Measurements from ENCODE around the gene HTR1D.

HTR1D gene

GRCh38 chr1:23152966-23153684 is 64.2 kb downstream of the HTR1D start:
- no peak overlapping the region for H3K4me3 Mint-ChIP-seq
- peaks cover 36% of the 10 kb centered on the region for H3K4me1 Mint-ChIP-seq
- ATAC-seq (replicated peaks; ENCODE audit: extremely low read depth, poor library complexity, severe bottlenecking) (no peak), DNase-seq (ENCODE audit: low spot score in 2 of 2) (no peak)
- no peak overlapping the region for H3K27ac Mint-ChIP-seq (ENCODE audit: low read depth)
- no peaks in the 10 kb centered on the region for H3K27me3 Mint-ChIP-seq
- peaks cover 2% of the 10 kb centered on the region for H3K36me3 Mint-ChIP-seq (ENCODE audit: insufficient read depth)
- no peaks in the 10 kb centered on the region for H3K9me3 Mint-ChIP-seq

GRCh38 chr1:23150742-23151141 is 66.6 kb downstream of the HTR1D start:
- no peaks in the 10 kb centered on the region for H3K9me3 Mint-ChIP-seq
- H3K36me3 Mint-ChIP-seq (ENCODE audit: insufficient read depth), result peaks cover 3% of the 10 kb centered on the region
- H3K4me1 Mint-ChIP-seq, result peaks cover 42% of the 10 kb centered on the region
- no peaks in the 10 kb centered on the region for H3K27me3 Mint-ChIP-seq
- no peak overlapping the region for H3K4me3 Mint-ChIP-seq
- H3K27ac Mint-ChIP-seq (ENCODE audit: low read depth), result no peak overlapping the region
- DNase-seq (ENCODE audit: low spot score in 2 of 2) (no peak), ATAC-seq (replicated peaks; ENCODE audit: extremely low read depth, poor library complexity, severe bottlenecking) (no peak)

- H3K4me3 Mint-ChIP-seq, result no peak overlapping the region
- H3K27me3 Mint-ChIP-seq, result no peaks in the 10 kb centered on the region
- no peak overlapping the region for H3K27ac Mint-ChIP-seq (ENCODE audit: low read depth)
Measured at GRCh38 chr1:23150125-23150524, 67.2 kb downstream of the HTR1D start.

DNA sequence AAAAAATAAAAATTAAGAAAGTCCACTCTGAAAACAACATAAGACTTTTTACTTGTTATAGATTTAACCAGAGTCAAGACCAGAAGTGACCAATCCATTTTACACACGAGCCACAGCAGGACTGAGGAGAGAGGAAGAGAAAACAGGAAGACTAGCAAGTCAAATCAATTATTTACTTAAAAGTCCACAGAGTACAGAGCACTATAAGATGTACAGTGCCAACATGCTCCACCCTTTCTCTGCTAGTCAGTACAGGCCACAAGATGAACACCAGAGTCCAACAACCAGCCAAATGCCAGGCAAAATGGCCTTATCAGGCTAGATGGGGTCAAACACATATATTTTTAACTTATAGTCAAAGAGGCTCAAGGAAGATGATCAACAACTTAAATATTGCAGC is 68.2 kb downstream of the HTR1D start:
- DNase-seq (ENCODE audit: low spot score in 2 of 2), result no peak
- peak overlapping the region; percentile 41 for H3K27ac Mint-ChIP-seq (ENCODE audit: low read depth)
- H3K4me1 Mint-ChIP-seq, result peaks cover 40% of the 10 kb centered on the region
- no peaks in the 10 kb centered on the region for H3K27me3 Mint-ChIP-seq
- H3K36me3 Mint-ChIP-seq (ENCODE audit: insufficient read depth), result peaks cover 5% of the 10 kb centered on the region
- H3K9me3 Mint-ChIP-seq, result no peaks in the 10 kb centered on the region
- no peak overlapping the region for H3K4me3 Mint-ChIP-seq
- ATAC-seq (replicated peaks; ENCODE audit: extremely low read depth, poor library complexity, severe bottlenecking), result no peak

More at GRCh38 chr1:23150125-23150524, 67.2 kb downstream of the HTR1D start:
- H3K4me1 Mint-ChIP-seq, result peaks cover 37% of the 10 kb centered on the region
- peaks cover 4% of the 10 kb centered on the region for H3K36me3 Mint-ChIP-seq (ENCODE audit: insufficient read depth)
- no peak for DNase-seq (ENCODE audit: low spot score in 2 of 2)
- H3K9me3 Mint-ChIP-seq, result no peaks in the 10 kb centered on the region
- no peak for ATAC-seq (replicated peaks; ENCODE audit: extremely low read depth, poor library complexity, severe bottlenecking)

DNA sequence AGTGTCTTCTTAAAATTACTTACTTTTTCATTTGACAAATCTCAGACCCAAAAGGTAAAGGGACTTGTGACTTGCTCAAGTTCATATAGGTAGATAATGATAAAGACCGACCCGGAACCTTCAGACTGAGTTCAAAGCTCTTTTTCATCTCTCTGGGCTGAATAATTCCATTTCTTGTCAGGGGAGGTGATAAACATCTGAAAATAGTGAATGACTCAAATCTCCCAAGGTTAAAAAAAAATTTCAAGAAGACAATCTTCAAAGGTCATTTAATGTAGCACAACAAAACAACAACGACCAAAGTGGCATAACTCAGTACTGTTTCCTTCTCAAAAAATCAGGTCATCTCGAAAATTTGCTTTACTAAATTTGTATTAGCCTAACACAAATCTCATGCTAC is 69.2 kb downstream of the HTR1D start:
- ATAC-seq (replicated peaks; ENCODE audit: extremely low read depth, poor library complexity, severe bottlenecking) (no peak), DNase-seq (ENCODE audit: low spot score in 2 of 2) (no peak)
- Mint-ChIP-seq H3K27me3 (no peaks in the 10 kb centered on the region), H3K9me3 (no peaks in the 10 kb centered on the region), H3K27ac (ENCODE audit: low read depth) (no peak overlapping the region), H3K36me3 (ENCODE audit: insufficient read depth) (peaks cover 5% of the 10 kb centered on the region), H3K4me1 (peaks cover 38% of the 10 kb centered on the region), H3K4me3 (no peak overlapping the region)
